ENCODE measurements around the gene SYNGR1. TPM values are rescaled to one million over a fixed set of nuclear protein-coding genes. Genes with fewer than 3 reads are reported as not detected.

Gene SYNGR1
- total RNA-seq, 1 donor = 14.2 TPM

- no peak for DNase-seq (ENCODE audit: low read depth)
- H3K4me3 ChIP-seq (ENCODE audit: low read depth, low read length) = no peak overlapping the region
- TF ChIP-seq, protein P1, sequence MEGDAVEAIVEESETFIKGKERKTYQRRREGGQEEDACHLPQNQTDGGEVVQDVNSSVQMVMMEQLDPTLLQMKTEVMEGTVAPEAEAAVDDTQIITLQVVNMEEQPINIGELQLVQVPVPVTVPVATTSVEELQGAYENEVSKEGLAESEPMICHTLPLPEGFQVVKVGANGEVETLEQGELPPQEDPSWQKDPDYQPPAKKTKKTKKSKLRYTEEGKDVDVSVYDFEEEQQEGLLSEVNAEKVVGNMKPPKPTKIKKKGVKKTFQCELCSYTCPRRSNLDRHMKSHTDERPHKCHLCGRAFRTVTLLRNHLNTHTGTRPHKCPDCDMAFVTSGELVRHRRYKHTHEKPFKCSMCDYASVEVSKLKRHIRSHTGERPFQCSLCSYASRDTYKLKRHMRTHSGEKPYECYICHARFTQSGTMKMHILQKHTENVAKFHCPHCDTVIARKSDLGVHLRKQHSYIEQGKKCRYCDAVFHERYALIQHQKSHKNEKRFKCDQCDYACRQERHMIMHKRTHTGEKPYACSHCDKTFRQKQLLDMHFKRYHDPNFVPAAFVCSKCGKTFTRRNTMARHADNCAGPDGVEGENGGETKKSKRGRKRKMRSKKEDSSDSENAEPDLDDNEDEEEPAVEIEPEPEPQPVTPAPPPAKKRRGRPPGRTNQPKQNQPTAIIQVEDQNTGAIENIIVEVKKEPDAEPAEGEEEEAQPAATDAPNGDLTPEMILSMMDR (IDR thresholded peaks at IDR 0.05; ENCODE audit: insufficient read depth, low read length) = no peak
These were observed 80.9 kb downstream of the SYNGR1 start for GRCh38 chr22:39430576-39431150.

GRCh38 chr22:39431216-39431801 is 81.5 kb downstream of the SYNGR1 start:
- no peak overlapping the region for H3K4me3 ChIP-seq (ENCODE audit: low read depth, low read length)
- no peak for DNase-seq (ENCODE audit: low read depth)
- TF ChIP-seq, protein P1 (IDR thresholded peaks at IDR 0.05; ENCODE audit: insufficient read depth, low read length) = no peak

DNA sequence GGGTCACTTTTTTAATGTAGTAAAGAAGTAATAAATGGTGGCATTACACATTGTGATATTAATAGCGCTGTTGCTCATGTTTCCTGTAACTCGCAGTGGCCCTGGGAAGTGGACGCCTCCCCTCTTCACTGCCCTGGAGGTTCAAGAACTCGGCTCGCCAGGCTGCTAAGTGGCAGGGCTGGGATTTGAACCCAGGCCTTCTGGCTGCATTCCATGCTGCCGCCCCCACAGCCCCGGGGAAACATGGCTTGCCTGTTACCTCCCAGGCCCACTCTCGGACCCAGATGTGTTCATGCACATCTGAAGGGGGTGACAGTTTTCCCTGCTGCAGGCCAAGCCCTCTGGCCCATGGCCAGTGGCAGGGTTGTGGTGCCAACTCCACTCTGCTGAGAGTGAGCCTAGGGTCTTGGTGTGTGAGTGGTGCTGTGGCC is 82.0 kb downstream of the SYNGR1 start:
- TF ChIP-seq, protein P1 (IDR thresholded peaks at IDR 0.05; ENCODE audit: insufficient read depth, low read length) = no peak
- no peak overlapping the region for H3K4me3 ChIP-seq (ENCODE audit: low read depth, low read length)
- DNase-seq (ENCODE audit: low read depth) = peak; percentile 65

DNA sequence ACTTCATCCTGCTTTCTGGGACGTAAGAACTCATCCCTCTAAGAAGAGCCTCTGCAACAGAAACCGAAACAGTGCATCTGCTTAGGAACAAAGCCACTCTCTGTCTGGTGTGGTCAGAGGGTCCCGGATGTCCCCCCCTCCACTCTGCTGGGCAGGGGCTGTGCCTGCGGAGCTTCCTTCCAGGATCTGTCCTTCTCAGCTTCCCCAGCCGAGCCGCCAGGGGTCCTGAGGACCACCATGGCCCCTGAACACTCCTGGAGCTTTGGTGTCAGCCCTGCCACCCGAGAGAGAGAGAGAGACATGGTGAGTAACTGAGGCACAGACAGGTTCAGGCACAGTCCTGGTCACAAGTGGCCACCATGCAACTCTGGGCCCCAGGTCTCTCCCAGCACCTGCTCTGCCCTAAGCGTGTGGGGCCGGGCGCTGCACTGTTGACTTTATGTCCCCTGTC is 82.6 kb downstream of the SYNGR1 start:
- DNase-seq (ENCODE audit: low read depth) = no peak
- TF ChIP-seq, protein P1 (IDR thresholded peaks at IDR 0.05; ENCODE audit: insufficient read depth, low read length) = no peak
- no peak overlapping the region for H3K4me3 ChIP-seq (ENCODE audit: low read depth, low read length)

- TF ChIP-seq, protein P1 (IDR thresholded peaks at IDR 0.05; ENCODE audit: insufficient read depth, low read length) = no peak
- no peak for DNase-seq (ENCODE audit: low read depth)
- no peak overlapping the region for H3K4me3 ChIP-seq (ENCODE audit: low read depth, low read length)
These were observed 83.9 kb downstream of the SYNGR1 start for GRCh38 chr22:39433476-39434242.

DNA sequence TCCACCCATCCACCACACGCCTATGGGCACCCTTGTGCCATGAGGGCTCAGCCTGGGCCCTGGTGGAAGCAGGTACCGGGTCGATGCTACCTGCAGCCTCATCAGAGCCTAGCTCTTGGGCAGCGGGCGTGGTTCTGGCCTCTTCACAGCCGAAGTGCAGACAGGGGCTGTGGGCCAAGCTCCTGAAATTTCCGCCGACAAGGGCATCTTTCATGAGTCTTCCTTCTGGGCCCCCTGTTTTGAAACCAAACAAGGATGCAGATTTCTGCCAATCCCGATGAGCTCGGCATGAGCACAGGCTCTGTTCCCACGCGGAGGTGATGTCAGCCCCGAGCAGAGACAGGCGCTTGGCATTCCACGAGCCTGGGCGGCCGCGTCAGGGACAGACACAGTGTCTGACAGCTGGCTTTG is 84.5 kb downstream of the SYNGR1 start:
- H3K4me3 ChIP-seq (ENCODE audit: low read depth, low read length) = no peak overlapping the region
- no peak for DNase-seq (ENCODE audit: low read depth)
- TF ChIP-seq, protein P1 (IDR thresholded peaks at IDR 0.05; ENCODE audit: insufficient read depth, low read length) = no peak
